ENCODE data around the gene ABCA4.

GRCh38 chr1:94160811-94161210 is 39.9 kb upstream of the ABCA4 start:
- TF ChIP-seq POLR2AphosphoS5 (IDR thresholded peaks at IDR 0.05) (no peak), EP300 (IDR thresholded peaks at IDR 0.05) (no peak), CTCF (IDR thresholded peaks at IDR 0.05) (no peak)
